Stromal cell of bone marrow (primary cell): Measurements from ENCODE around the gene DCLK1.

ENCODE experiments used
- DNase-seq: peaks from one replicate; pipeline ENCODE4 v3.0.0-alpha.2; 2012; ENCODE audit warnings: low read depth

The DCLK1 gene

DNA sequence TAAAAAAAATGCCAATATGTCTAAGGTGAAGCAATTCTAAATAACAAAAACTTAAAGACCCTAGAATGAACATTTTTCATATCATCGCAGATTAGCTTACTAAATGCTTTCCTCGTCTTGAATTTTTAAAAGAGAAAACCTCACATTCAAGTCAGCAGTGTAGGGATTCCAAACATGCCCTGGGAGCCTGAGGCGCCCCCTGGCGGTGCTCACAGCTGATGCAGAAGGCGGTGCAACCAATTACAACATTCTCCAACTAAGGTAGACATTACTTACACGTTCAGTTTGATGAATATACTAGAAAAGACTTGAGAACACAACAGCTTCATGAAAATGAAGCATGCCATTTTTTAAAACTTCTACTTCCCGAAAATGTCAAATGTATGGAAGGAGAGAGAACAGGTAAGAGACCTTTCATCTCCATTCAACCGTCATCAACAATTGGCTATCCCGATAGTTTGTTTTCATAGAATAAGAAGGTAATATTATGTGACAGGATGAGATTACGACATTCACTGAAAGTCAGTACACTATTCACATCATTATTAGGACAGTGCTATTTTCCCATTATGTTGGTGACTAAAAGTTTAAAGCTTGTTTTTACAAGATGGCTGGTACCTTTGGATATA, 304.4 kb downstream of the DCLK1 start:
- DNase-seq, result no peak

DNA sequence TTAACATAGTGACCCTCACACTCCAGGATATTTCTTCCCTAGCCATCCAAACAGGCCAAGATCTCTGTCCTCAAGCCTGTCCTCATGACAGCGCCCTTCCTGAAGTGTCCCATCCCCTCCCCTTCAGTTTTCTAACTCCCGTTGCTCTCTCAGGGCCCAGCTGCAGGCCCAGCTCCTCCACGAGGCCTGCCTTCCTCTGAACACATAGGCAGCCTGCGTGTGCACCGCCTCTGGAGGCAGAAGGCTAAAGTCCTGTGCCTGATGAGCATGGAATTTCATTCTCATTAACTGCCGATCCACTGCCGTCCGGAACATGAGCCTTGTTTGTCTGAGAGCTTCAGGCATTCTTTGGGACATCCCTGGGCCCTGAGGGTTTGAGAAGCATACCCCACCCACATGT, 306.4 kb downstream of the DCLK1 start:
- no peak for DNase-seq

DNA sequence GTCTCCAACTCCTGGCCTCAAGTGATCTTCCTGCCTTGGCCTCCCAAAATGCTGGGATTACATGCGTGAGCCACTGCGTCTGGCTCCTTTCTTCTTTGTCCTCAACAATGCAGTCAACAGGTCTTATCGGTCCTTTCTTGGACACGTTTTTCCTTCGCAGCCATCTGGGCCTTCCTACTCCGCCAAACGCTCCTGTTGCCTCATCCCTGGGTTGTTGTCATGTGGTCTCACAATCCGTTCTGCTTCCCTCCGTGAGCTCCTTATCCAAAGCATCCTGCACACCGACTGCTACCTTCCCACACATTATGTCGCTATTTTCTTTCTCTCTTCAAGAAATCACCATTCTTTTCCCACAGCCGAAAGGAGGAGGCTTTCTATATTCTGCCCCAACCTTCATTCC, 306.8 kb downstream of the DCLK1 start:
- DNase-seq, result no peak

DNA sequence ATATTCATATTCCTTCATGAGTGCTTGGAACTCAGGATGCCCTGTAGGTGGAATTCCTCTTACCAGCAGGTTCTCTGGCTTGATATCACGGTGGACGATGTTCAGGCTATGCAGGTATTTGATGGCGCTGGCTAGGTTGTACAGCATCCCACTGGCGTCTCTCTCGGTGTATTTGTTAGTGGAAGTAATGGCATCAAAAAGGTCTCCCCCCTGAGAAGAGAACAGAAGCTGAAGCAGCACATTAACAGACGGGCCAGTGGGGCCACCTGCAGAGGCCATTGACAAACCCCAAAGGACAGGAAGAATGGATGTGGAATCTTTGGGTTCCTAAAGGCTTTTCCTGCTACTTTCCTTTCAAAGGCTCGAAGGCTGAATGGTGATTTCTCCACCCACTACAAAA, 308.5 kb downstream of the DCLK1 start:
- no peak for DNase-seq

DNA sequence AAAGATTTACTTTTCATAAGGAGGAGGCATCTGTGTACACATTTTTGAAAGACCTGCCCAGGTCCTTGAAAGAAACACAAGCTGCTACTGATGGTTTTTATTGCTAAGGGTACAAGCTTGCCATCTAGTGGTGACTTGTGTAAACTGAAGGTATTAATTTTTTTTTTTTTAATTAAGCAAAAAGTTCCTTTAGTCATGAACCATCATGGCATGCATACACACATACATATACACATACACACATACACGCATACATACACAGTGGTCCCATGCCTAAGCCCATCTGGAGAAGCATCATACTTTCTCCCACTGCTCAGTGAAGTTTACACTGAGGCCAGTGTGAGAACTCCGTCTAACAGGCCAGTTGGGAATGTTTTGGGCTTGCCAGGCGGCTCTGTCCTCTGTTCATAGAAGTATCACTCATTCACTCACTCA, 312.5 kb downstream of the DCLK1 start:
- DNase-seq, result peak; percentile 22

DNA sequence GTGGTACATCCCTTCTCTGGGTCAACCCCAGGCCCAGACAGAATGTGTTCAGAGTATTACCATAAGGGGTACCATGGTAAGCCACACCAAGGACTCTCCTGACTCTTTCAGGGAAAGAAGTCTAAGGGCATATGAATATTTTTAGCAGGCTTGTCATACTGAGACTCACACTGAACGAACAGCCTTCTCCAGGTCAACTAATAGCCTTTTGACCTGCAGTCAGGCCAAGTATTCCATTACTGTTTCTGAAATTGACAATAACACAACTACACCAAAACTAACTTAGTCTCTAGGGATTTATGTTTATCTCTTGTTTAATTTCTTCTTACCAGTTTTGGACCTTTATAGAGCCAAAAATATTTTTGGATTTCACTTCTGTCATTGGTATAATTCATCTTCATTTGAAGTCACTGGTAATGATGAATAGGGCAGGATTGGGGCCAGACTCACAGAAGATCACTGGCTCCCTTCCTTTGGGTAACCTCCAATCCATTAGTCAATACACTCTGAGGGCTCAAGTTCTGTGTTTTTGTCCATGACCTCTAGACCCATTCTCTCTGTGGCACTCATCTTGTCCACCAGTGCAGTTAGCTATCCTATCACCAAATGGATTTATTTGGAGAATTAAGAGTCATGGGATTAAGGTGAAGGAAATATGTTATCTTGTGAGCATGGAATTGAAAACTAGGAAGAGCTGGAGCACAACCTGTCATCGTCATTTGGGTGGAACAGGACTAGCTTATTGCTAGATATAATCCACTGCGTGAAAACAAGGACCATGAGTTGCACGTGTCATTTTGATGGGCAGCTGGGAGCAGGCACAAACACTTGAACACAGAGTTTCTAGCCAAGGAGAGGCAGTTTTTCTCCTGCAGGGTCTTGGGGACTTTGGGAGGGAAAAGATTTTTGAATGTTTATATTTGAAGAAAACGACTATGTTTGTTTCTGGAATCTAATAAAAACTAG, 313.3 kb downstream of the DCLK1 start:
- peak; percentile 12 for DNase-seq

DNA sequence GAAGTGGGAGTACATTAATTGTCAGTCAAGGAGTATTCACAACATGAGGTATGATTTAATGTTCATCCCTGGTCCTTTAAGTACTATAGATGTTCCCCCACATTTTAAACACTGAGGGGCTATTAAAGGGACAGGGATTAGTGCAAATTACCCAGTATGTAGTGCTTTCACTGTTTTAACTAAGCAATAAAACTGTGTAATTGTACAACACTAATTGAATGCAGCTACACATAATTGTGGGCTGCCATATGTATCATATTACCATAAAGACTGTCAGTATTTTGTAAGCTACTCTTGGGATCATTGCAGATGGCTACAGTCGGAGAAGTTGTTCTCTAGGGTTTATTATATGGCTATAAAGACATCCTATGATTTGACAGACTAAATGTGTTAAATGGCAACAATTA, 316.6 kb downstream of the DCLK1 start:
- no peak for DNase-seq

DNA sequence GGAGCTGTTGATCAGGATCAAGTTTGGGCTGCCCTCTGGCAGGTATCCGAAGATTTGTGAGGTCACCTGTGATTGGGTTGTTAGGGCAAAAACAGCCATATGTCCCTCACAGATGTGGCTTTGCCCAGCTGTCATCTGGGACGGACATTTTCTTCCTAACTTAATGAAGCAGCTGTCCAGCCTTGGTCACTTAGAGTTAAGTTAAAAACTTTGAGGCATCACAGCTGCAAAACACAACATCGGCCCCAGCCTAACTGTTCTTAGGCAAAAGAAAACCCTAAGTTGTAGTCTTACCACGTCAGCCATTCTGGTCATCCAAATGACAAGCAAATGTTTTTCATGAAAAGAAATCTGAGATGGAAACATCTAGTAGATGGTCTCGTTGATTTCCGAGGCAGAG, 318.4 kb downstream of the DCLK1 start:
- no peak for DNase-seq

DNA sequence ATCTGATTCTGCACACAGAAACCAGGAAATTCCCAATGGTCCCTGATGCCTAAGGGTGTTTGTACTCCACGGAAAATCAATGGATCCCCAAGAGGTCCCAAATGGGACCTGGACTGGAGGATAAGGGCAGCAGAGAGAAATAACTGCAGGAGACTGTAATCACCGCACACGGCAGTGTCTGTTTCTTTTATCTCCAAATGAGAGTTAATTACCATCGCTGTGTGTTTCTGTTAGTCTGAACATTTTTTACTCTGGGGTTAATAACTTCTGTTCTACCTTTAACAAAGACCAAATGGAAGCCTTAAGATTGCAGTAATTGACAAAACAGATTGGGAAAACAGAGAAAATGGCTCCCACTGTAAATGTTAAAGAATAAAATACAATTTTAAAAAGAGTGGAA, 320.9 kb downstream of the DCLK1 start:
- no peak for DNase-seq

DNA sequence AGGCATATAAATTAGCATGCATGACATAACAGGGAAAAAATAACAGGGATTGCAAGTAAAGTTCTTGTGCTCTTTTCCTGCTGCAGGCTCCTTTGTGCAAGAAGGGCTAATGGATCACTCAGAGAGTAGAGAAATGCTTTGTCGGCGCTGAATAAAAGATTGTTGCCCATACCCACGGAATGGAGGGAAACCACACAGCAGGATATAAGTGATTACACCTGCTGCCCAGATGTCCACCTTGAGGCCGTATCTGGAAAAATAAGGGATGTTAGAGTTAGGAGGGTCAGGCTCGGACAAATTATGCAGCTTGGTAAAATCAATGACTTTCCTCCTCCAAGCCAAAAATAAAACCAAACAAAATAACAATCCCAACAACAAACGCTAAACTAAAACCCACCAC, 322.3 kb downstream of the DCLK1 start:
- DNase-seq, result no peak

DNA sequence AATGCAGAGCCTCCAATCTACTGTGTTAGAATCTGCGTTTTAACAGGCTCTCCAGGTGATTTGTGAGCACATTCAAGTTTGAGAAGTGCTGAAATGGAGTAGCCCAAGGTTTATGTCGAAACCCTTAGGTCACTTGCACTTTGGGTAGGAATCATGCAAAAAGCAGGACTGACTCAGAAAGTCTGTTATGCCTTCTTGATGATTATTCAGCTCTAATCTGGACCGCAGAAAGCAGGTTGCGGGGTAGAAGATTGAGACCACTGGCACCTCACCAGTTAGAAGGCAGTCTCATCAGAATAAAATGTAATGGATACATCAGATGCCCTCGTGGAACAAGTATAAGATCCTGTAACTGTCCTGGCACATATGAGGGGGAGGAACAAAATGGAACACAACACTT, 326.3 kb downstream of the DCLK1 start:
- peak; percentile 14 for DNase-seq

DNA sequence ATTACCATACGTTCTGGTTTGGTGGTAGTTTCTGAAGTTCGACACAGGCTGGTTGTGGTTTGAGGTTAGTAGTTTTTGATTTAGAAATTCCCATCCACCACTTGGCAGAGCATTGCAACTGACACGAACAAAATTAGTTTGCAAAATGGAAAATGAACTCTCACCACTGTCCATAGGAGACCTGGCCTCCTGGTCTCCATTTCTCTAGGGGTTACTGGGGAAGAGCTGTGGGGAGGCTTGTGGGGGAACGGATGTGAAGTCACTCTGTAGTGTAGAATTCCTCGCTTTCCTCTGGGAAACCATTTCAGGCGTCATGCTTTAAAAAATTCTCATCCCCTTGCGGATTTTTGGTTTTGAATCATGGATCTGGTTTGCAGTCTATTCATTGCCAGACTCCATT, 333.2 kb downstream of the DCLK1 start:
- DNase-seq, result peak; percentile 93

DNA sequence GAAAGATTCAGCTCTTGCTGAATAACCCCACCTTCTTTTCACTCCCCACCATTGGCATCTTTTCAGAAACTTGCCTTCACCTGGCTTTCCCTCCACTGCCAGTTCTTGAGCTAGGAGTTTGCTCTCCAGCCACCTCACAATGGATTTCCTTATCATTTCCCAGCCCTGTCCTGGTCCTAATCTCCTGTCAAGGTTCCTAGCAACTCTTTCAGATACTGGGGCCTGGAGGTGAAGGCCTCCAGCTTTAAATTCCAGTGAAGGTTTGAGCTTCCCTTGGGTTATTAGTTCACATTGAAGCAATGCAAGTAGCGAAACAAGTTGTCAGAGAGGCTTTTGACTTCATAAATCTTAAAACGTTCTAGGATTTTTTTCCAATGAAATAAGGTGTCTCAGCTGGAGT, 333.9 kb downstream of the DCLK1 start:
- no peak for DNase-seq

DNA sequence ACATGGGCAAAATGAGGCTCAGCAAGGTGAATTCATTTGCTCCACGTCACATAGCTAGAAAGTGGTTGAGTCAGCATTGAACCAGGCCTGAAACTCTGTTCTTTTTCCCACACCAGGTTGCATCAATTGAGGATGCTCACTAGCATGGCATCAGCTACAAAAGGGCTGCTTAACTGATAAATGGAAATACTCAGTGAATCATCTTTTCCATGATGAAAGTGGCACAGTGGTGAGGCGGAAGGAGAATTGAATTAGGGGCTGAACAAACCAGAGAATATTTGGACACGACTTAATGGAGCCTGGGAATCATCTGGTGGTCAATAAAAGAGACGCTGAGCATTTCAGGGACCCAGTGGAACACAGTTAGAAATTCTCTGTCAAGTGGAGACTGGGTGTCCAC, 334.6 kb downstream of the DCLK1 start:
- DNase-seq, result no peak

DNA sequence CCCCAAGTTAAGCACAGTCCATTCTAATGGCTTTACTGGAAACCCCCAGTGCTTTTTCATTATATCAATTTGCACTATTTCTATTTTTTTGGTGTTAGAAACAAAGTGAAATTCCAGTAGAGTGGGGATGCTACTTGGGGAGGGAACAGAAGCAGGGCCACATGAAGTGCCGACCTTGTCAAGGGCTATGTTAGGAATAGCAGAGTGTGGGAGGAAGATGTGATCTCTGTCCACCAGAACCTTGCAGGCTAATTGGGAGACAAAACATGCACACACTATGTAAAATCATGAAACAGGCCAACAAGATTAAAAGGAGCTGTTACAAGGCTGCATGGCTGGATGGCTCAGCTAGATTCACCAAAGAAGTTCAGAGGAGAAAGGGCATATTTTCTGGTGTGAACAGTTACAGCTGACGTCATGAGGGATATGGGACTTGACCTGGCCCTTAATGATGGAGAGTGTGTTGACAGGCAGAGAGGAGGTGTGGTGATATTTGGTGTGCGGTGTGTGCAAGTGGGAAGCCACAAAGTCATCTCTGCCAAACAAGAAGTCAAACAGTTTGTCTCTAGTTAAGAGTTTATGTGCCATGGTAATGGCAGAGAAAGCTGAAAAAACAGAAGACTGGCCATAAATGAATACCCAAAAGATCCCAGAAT, 336.3 kb downstream of the DCLK1 start:
- DNase-seq, result no peak

DNA sequence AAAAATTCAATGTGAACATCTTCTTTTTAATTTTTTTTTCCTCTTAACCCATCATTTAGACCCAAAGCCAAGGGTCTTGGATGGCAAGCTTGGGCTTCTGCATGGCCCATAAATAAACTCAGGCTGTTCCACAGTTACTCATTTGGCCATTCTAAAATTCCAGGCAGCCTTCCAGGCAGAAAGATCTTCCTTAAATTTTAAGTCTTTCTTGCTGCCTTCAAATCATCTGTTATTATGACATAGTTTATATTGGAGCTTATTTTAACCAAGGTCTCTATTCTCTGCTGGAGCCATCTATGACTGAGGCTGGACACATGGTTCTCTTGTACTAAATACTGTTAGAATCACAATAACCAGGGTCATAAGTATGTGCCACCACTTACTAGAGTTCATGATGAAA, 337.4 kb downstream of the DCLK1 start:
- DNase-seq, result no peak

DNA sequence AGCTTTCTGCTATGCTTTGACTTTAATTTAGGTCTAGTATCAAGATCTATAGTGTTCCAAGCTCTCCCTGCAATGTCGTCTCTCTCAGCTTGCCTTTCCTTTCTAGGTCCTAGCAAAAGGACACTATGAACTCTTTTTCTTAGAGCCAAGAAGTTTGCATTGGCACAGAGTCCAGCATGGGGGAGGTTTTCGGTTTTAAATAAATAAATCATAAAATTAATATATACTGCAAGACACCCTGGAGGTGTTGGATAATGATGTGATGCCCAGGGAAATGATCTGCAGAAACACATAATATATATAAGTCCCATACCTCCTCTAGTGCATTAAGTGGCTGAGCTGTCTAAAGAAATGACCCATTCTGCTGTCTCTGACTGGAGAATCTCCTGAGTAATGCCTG, 338.3 kb downstream of the DCLK1 start:
- no peak for DNase-seq

DNA sequence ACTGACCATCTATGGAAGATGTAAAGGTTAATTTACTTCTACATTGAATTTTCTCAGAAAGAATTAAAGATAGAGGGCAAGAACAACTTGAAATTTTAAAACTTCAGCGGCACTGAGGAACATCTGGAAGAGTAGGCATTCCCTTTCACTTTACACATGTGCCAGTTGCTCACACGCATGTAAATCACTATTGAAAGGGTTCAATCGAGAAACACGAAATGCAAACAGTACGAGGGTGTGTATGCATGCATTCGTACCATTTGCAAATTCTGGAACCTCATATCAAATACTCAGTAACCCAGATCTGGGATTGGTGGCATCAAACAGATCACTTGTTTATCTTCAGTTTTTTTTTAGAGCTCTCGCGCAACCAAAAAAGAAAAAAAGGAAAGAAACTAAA, 339.2 kb downstream of the DCLK1 start:
- DNase-seq, result no peak

DNA sequence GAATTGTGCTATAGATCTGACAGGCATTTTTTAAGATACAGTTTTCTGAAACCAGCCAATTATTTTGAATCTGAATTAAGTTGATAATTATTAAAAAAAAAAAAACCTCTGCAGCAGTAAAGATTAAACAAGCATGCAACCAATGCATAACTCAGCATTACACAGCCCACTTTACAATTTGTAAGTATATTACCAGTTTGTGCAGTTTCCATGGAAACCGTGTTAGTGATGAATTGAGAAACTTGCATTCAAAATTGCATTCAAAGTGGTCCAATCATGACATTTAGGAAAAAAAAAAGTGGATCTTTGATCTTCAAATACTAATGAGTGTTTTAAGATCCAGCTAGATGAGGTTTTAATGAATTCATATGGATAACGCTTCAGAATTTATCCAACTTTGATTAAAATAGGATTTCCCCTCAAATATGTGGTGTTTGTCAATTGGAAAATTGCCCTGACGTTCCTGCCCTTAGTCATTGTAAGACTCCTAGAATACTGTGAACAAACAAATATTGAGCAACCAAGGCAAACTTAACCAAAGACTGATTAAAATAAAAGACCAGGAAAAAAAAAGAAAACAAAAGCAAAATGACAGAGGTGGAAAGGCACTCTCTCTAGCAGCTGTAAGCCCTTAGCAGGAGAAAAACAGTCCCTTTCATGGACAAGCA, 339.9 kb downstream of the DCLK1 start:
- no peak for DNase-seq

DNA sequence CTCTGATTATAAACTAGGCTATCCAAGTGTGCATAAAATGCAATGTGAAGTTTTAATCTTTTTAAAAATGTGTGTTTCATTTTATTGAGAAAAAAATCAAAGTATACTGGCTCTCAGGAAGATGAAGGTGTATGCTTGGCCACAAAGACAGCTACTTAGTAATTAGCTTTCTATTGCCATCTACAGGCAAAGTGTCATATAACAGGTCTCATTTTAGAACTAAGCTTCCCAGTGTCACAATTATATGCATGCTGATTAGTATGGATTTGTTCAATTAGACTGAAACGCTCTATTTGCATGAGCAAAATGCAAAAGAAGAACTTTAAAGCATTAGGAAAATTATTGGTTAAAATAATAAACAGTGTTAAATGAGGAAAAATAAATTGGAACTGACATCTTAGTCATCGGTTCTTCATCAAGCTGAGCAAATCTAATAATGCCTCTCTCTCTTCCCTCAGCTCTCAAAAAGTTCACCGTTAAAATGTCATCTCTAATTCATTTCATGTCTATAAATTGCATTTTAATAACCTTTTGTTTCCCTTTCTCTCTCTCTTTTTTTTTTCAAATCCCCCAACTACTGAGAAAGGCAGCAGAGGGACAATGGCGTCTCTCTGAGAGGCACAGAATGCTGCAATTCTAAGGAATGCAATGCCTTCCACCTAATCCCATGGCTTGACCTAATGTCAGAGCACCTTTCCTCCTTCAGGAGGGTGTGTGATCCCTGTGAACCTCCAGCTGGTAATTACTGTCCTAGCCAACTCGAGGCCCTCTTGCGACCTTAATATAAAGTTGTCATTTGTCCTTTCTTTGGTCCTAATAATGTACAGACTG, 341.6 kb downstream of the DCLK1 start:
- no peak for DNase-seq

DNA sequence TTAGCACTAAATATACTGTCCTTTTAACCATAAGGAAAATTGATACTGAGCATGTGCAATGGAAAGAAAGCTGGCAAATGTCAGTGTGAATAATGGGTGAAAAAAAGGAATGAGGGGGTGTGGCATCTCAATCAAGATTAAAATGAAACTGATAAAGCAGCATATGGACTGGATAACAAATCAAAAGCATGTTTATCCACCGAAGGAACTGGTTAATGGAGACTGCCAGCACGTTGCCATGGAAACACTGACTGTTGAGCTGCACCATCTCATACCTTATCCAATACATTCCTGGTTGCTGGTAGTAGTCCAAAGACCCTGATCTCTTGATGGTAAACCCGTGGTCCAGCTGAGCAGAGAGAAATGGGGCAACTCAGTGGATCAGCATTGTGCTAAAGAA, 343.2 kb downstream of the DCLK1 start:
- no peak for DNase-seq
